GM19324 (cell line): ENCODE results near the gene AFF1.

Experiments
- ATAC-seq: cut with Tn5 transposase; IDR thresholded peaks from one replicate; pipeline ENCODE4 v1.9.1; 2021; ENCODE audit warnings: mild to moderate bottlenecking, moderate library complexity; ENCODE audit not compliant: unreplicated experiment, low FRiP score

Gene AFF1

DNA sequence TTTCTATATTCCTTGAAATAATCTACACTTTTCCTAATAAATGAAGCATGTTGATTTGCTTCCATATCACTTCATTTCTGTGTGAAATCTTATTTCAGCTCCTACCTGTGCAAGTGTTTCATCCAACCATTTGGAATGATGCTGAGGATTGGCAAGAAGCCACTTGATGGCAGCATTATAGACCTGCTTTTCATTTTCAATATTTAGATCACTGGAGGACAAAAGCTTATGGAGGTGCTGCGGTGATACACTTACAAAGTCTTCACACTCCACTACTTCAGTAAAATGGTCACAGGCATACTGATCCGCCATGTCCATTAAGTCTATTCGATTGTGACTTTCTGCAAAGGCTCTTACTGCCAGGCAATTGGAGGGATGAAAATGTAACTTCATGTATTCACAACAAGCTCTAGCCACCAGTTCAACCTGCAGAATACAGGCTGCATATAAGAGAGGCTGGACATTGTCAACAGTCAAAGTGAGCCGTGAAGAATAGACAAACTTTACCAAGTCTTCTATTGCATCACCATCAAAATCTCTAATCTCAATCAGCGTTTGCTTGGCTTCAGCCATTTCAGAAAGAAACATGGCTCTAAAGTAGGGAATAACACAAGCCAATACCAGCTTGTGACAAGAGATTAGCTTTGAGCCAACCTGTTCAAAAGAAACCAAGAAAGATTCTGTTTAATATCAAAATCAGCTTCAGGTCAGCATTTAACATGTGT, 250.5 kb downstream of the AFF1 start:
- ATAC-seq: no peak

DNA sequence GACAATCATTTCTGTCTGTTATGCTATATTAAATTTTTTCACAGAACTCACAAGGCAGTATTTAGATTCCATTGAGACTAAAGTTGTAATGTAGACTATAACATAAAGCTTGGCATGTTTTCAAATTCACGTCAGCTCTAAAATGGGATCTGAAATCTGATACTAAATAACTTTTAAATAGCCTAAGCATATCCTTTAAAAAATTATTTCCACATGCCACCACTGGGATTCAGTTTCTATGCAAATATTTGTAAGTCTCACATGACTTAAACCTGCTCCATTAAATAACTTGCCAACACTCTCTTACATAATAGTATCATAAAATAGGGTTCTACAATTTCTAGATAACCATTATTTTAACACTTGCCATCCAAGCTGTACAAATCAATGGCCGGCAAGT, 253.2 kb downstream of the AFF1 start:
- no peak for ATAC-seq

DNA sequence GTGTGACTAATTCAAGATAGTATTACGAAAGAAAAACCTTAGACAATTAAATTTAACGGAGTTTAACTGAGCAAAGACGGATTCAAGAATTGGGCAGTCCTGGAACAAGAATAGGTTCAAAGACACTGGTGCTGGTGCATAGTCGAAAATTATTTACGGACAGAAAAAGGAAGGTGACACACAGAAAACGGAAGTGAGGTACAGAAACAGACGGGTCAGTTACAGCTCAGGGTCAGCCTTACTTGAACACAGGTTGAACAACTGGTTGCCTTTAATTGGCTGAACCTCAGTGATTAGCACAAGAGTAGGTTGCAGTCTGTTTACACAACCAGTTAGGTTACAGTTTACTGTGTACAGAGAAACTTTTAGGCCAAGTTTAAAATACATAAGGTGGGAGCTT, 254.1 kb downstream of the AFF1 start:
- no peak for ATAC-seq
